Right ventricle myocardium inferior (tissue), 1 donor: ENCODE results near the gene L3MBTL1. TPM values are rescaled to one million over a fixed set of nuclear protein-coding genes. Genes with fewer than 3 reads are reported as not detected.

ENCODE experiments used
- ATAC-seq: fragments of 200-7000 bp; cut with Tn5 transposase; one replicate; pipeline ENCODE4 v1.9.1; 2020; ENCODE audit warnings: mild to moderate bottlenecking, moderate library complexity
- DNase-seq: peaks from one replicate; pipeline ENCODE4 v3.0.0; 2021; ENCODE audit errors: missing footprints
- intact Hi-C: fragments of 100-400 bp; cut with DNase I; formaldehyde crosslinking; loops from one replicate; pipeline ENCODE4 v1.11.0; 2022
- long read RNA-seq: library from polyadenylated mRNA; unstranded; transcript quantifications from one replicate; pipeline ENCODE4 v2.0.0, GENCODE V29; 2021
- total RNA-seq: library from RNA; stranded (reverse); fragmentation: NEBNext Ultra II Directional; extraction: Animal tissue kit (Norgen Biotek cat#: 25700); gene quantifications from one replicate; pipeline ENCODE4 v1.2.1, GENCODE V29; 2021
- donor health status: DM: no; HTN: yes; CAD: no; lungs with severe emphysema.

The L3MBTL1 gene
- total RNA-seq = 3.8 TPM
- long read RNA-seq, partial matches to known transcripts = 1 of 1 reads
- long read RNA-seq, other reads (novel, unspliced or antisense) = 0 of 1 reads

DNA sequence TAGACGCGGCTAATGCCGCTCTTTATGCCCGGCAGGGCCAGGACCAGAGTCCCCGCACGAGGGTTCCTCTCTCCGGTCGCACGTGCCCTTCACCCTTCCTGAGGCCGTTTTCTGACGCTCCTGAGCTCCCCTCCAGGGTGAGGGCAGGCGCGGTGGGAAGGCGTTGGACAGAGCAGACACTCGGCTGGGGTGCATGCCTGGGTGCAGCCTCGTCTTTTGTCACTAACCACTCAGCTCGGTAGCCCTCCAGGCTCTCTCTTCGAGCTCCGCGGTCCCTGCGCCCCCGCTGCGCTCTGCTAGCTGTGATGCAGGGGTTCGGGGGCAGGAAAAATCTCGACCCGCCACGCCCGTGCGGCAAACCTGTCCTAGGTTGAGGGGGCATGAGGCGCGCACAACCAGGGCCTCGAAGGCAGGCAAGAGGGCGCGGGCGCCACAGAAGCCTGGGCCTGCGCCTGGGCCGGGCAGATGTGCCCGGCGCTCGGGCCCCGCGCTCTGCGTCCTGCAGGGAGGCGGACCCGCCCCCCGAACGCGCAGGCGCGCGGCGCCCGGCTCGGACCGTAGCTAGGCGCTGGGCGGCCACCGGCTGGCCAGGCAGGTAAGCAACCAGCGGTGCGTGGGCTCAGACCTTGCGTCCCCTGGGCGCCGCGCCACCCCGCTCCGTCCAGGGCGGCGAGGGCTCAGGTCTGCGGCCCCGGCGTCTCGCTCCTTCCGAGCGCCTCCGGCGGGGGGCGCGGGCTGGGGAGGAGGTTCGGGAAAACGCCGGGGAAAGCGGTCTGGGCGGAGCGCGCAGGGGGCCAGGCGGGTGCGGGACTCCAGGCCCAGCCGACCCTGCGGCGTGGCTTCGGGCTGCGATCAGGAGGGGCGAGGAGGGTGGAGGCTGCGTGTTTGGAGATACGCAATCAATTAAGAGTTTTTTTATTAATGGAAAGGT is at the start of gene L3MBTL1:
L3MBTL1 (plus strand) TSS at position 548 of the 931 bp plus-strand sequence. CDS start 5,807 bp downstream, outside the sequence.
- peak; percentile 83 for ATAC-seq
- peak; percentile 81 for DNase-seq
- intact Hi-C loops = no loop called here

DNA sequence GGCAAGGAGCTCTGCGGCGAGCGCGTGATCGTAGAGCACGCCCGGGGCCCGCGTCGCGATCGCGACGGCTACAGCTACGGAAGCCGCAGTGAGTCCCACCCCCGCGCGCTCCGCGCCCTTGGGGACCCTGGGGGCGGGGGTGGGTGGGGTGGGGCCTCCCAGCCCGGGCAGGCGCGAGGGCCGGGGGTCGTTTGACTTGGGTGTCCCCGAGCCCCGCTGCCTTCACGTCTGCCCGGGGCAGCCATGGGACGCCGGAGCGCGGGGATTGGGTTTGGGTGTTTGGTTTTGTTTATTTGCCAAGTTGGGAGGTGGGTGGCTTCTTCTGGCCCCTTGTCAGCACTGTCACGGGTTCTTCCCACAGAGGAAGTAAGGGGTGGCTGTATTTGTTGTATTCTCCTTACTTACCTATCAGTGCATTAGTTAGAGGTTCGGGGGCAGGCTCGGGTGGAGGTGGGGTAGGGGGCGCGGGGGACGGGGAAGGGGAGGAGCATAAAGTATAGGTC is 49.0 kb upstream of the L3MBTL1 start:
- no peak for DNase-seq
- intact Hi-C loops = loop anchor here (5.0 kb wide), 1 partner anchor 134 kb away; the partner anchor contains the start of gene IFT52
- no peak for ATAC-seq

GRCh38 chr20:43459022-43459942 is 48.2 kb upstream of the L3MBTL1 start:
- intact Hi-C loops = loop anchor here (5.0 kb wide), 1 partner anchor 133 kb away; the partner anchor contains the start of gene IFT52
- DNase-seq (no peak), ATAC-seq (no peak)

- ATAC-seq (no peak), DNase-seq (no peak)
- intact Hi-C loops = no loop called here
Observed at GRCh38 chr20:43460172-43460829, 47.2 kb upstream of the L3MBTL1 start.

- DNase-seq (no peak), ATAC-seq (no peak)
- intact Hi-C loops = no loop called here
Observed at GRCh38 chr20:43460830-43461200, 46.7 kb upstream of the L3MBTL1 start.

GRCh38 chr20:43461894-43462659 is 45.4 kb upstream of the L3MBTL1 start:
- no peak for DNase-seq
- ATAC-seq = no peak
- intact Hi-C loops = no loop called here

DNA sequence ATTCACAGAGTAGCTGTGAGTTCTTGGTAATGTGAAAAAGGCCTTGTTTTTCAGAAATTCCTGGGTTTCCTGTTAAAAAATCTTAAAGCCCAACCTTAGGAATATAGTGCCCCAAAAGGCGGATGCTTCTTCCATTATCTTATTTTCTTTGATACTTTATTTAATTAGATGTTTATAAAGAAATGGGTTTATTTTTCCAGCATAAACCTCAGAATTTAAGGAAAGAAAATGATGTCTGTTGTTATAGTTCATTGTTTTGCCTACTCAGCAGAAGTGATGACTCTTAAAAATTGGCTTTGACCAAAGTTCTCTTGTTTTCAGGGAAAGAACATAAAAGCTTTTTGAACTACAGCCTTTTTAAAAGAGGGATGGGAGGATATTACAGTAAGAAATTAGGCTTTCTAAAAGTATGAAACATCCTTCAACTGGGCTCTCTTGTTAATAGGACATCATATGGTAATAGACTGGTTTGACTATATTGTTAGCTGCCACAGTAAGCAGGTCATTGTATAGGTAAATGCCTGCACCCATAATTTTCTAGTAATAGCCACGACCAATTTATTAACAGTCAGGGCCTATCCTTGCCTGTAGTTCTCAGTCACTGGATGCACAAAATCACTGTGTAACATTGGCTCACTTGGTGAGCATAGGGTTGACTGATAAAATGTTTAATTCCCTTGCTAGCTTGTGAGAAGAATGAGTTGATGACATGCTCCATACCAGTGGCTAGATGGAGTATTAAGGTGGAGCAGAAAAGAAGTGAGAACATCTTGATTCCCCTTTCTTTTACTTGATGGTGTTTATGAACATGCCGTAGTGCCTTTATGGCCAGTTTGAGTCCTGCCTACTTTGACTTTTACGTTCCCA is 44.6 kb upstream of the L3MBTL1 start:
- no peak for DNase-seq
- no peak for ATAC-seq
- intact Hi-C loops = no loop called here

DNA sequence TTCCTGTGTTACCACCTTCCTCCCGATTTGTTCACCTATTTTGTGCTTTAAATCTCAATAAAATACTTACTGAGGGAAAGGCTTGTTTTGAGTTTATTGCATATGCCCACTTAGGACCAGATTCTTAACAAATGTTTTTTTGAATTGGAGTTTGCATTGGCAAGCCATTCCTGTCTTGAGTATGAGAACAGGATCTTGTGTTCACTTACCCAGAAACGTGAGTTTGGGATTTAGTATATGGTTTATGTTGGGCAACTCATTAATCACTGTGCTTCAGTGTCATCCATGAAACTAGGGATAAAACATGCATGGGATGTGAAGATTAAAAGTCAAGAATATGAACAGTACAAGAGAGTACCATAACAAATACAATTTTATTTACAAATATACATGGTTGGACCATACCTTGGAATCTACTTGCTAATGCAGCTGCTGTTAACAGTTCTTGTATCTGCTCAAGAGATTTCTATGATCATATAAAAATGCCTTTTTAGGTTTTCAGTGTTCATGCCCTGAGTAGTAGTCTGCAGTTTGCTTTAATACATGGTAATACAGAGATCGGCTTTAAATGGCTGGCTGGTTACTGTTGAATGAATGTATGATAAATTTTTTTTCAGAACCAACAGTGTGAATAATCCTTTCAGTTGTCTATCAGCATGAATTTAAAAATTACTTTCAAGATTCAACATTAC is 43.8 kb upstream of the L3MBTL1 start:
- intact Hi-C loops = no loop called here
- DNase-seq (no peak), ATAC-seq (no peak)

DNA sequence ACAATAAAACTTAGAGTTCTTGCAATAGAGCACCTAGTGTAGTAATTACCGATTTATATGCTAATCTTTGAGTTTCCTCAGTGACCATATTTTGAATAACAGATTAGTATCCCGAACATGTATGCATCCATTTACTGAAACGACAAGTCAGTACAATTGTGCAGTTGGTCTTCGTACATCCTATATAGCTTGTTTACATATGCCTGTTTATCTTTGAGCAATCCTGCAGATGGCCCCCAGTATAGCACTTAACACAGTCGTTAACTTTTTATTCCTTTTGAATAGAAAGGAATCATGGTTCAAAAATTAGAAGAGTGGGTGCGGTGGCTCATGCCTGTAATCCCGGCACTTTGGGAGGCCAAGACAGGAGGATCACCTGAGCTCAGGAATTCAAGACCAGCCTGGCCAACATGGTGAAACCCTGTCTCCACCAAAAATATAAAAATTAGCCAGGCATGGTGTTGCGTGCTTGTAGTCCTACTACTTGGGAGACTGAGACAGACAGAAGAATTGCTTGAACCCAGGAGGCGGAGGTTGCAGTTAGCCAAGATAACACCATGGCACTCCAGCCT is 43.2 kb upstream of the L3MBTL1 start:
- DNase-seq = no peak
- no peak for ATAC-seq
- intact Hi-C loops = no loop called here

DNA sequence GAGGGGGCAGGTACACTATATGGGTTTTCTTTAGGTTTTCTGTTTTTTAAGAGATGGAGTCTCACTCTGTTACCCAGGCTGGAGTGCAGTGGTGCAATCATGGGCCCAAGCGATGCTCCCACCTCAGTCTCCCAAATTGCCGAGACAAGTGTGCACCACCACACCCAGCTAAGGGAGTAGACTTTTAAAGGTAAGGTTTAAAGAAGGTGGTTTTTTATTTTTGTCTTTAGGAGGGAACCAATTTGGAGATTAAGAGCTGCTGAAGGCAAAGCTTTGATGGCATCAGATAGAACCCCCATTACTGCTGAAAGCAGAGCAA is 41.9 kb upstream of the L3MBTL1 start:
- ATAC-seq = no peak
- DNase-seq = no peak
- intact Hi-C loops = no loop called here

GRCh38 chr20:43467589-43467988 is 39.9 kb upstream of the L3MBTL1 start:
- DNase-seq (no peak), ATAC-seq (no peak)
- intact Hi-C loops = no loop called here

DNA sequence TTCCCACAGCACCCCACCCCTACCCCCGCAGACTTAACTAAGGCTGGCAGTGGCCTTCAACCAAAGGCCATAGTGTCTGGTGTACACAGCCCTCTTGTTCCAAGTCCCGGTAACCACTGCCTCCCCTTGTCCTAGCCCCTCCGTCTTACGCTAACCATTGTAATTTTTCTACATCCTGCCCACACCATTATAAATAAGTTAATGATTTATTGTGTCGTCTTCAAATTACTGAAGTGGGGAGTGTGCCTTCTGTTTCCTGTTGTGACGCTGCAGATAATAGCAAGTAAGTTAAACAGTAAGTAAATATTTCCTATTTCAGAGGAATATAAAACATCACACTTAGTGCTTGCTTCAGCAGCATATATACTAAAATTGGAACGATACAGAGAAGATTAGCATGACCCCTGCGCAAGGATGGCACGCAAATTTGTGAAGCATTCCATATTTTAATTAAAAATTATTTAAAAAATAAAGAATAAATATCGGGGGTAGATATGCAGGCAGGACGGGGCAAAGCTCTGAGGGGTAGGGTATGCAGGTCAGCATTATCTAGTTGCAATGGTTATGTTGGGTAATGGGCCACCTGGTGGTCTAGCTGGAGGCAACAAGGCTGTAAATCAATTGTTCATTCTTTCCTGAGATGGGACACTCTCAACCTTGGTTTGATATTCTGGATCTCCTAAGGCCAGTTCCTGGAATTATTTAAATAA is 34.7 kb upstream of the L3MBTL1 start:
- intact Hi-C loops = no loop called here
- no peak for DNase-seq
- ATAC-seq = no peak

DNA sequence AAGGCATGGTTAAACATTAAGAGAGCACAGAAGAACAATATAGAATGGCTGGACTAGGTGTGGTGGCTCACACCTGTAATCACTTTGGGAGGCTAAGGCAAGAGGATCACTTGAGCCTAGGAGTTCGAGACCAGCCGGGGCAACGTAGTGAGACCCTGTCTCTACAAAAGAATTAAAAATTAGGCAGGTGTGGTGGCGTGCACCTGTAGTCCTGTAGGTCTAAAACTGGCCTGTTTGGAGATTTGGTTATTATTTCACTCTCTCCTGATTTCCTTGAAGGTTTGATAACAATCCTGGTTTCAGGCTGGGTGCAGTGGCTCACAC is 34.2 kb upstream of the L3MBTL1 start:
- no peak for DNase-seq
- no peak for ATAC-seq
- intact Hi-C loops = no loop called here

GRCh38 chr20:43477193-43477592 is 30.3 kb upstream of the L3MBTL1 start:
- intact Hi-C loops = no loop called here
- DNase-seq (no peak), ATAC-seq (no peak)

GRCh38 chr20:43477619-43478018 is 29.9 kb upstream of the L3MBTL1 start:
- ATAC-seq (no peak), DNase-seq (no peak)
- intact Hi-C loops = no loop called here

DNA sequence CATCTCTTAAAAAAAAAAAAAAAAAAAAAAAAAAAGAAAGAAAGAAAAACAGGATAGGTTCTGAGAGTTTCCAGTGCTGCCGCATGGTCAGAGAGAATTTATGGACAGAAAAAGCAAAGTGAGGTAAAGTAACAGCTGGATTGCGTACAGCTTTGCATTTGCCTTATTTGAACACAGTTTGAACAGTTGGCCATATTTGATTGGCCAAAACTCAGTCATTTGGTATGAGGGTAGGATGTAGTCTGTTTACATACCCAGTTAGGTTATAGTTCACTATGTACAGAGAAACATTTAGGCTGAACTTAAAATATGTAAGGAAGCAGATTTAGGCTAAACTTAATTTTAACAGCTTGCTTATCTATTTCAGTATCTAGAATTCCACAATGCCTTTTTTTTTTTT is 17.5 kb upstream of the L3MBTL1 start:
- intact Hi-C loops = no loop called here
- ATAC-seq (no peak), DNase-seq (no peak)
